H9 (cell line): ENCODE measurements around the gene SMIM23. TPM values are rescaled to one million over a fixed set of nuclear protein-coding genes. Genes with fewer than 3 reads are reported as not detected.

ENCODE experiments used
- DNase-seq: peaks from one replicate; pipeline ENCODE4 v3.0.0-alpha.2; 2017
- H2AFZ ChIP-seq: one replicate; pipeline ENCODE4 v1.6.1; 2013; ENCODE audit warnings: mild to moderate bottlenecking, low read length, control low read depth, moderate library complexity
- H2AK5ac ChIP-seq: 2 replicates; pipeline ENCODE4 v1.6.1; 2013; ENCODE audit warnings: low read length, control low read depth, mixed read lengths; ENCODE audit not compliant: insufficient read length
- H2BK120ac ChIP-seq: one replicate; pipeline ENCODE4 v1.6.1; 2013; ENCODE audit warnings: low read depth, mild to moderate bottlenecking, low read length, control low read depth, inconsistent platforms; ENCODE audit not compliant: poor library complexity, severe bottlenecking
- H2BK12ac ChIP-seq: 2 replicates; pipeline ENCODE4 v1.6.1; 2013; ENCODE audit warnings: low read length, control low read depth, mixed read lengths, low read depth; ENCODE audit not compliant: insufficient read length
- H2BK15ac ChIP-seq: 2 replicates; pipeline ENCODE4 v1.6.1; 2013; ENCODE audit warnings: low read depth, low read length, control low read depth
- H2BK20ac ChIP-seq: one replicate; pipeline ENCODE4 v1.6.1; 2013; ENCODE audit warnings: low read depth, mild to moderate bottlenecking, low read length, control low read depth, inconsistent platforms; ENCODE audit not compliant: poor library complexity, severe bottlenecking
- H2BK5ac ChIP-seq: 2 replicates; pipeline ENCODE4 v1.6.1; 2013; ENCODE audit warnings: low read length, control low read depth, mixed read lengths; ENCODE audit not compliant: insufficient read length
- H3K14ac ChIP-seq: 2 replicates; pipeline ENCODE4 v1.6.1; 2013; ENCODE audit warnings: low read length, control low read depth; ENCODE audit not compliant: insufficient read depth
- H3K18ac ChIP-seq: 2 replicates; pipeline ENCODE4 v1.6.1; 2013; ENCODE audit warnings: low read depth, mild to moderate bottlenecking, mixed read lengths, low read length, control low read depth; ENCODE audit not compliant: insufficient read length
- H3K23ac ChIP-seq: 2 replicates; pipeline ENCODE4 v1.6.1; 2013; ENCODE audit warnings: low read length, control low read depth, mixed read lengths, low read depth; ENCODE audit not compliant: insufficient read length
- H3K23me2 ChIP-seq: 2 replicates; pipeline ENCODE4 v1.6.1; 2013; ENCODE audit warnings: low read depth, mild to moderate bottlenecking, mixed read lengths, low read length, control low read depth; ENCODE audit not compliant: insufficient read length, poor library complexity, severe bottlenecking
- H3K27ac ChIP-seq: 2 replicates; pipeline ENCODE4 v1.5.1; 2013; ENCODE audit warnings: low read length, control low read depth, mixed read lengths, low read depth; ENCODE audit not compliant: insufficient read length
- H3K27me3 ChIP-seq: 2 replicates; pipeline ENCODE4 v1.6.1; 2013; ENCODE audit warnings: low read length, control low read depth, inconsistent platforms; ENCODE audit not compliant: insufficient read depth
- H3K4ac ChIP-seq: 2 replicates; pipeline ENCODE4 v1.6.1; 2013; ENCODE audit warnings: low read depth, mild to moderate bottlenecking, control low read depth, inconsistent platforms, low read length, moderate library complexity
- H3K4me1 ChIP-seq: 2 replicates; pipeline ENCODE4 v1.6.1; 2013; ENCODE audit warnings: low read length, control low read depth, inconsistent platforms; ENCODE audit not compliant: insufficient read depth
- H3K4me2 ChIP-seq: 2 replicates; pipeline ENCODE4 v1.6.1; 2013; ENCODE audit warnings: low read length, control low read depth, mixed read lengths; ENCODE audit not compliant: insufficient read length, insufficient read depth
- H3K56ac ChIP-seq: 2 replicates; pipeline ENCODE4 v1.6.1; 2013; ENCODE audit warnings: low read depth, mild to moderate bottlenecking, mixed read lengths, low read length, control low read depth; ENCODE audit not compliant: insufficient read length
- H3K79me1 ChIP-seq: 2 replicates; pipeline ENCODE4 v1.6.1; 2013; ENCODE audit warnings: low read depth, mild to moderate bottlenecking, moderate library complexity, low read length, control low read depth, inconsistent platforms; ENCODE audit not compliant: insufficient read depth, poor library complexity, severe bottlenecking
- H3K79me2 ChIP-seq: 2 replicates; pipeline ENCODE4 v1.6.1; 2013; ENCODE audit warnings: low read length, control low read depth, inconsistent platforms; ENCODE audit not compliant: insufficient read depth
- H3K9ac ChIP-seq: 2 replicates; pipeline ENCODE4 v1.6.1; 2013; ENCODE audit warnings: low read length, control low read depth, mixed read lengths; ENCODE audit not compliant: insufficient read length; ENCODE audit errors: extremely low read depth
- H3K9me3 ChIP-seq: one replicate; pipeline ENCODE4 v1.6.1; 2013; ENCODE audit warnings: low read depth, low read length, inconsistent platforms; ENCODE audit not compliant: control insufficient read depth
- H3T11ph ChIP-seq: one replicate; pipeline ENCODE4 v1.6.1; 2013; ENCODE audit warnings: mild to moderate bottlenecking, low read length, control low read depth, inconsistent platforms
- H4K20me1 ChIP-seq: one replicate; pipeline ENCODE4 v1.6.1; 2013; ENCODE audit not compliant: control insufficient read depth, insufficient read length, insufficient read depth
- H4K5ac ChIP-seq: 2 replicates; pipeline ENCODE4 v1.6.1; 2013; ENCODE audit warnings: low read depth, mild to moderate bottlenecking, mixed read lengths, low read length, control low read depth; ENCODE audit not compliant: insufficient read length
- H4K8ac ChIP-seq: replicated peaks from 2 replicates; pipeline ENCODE4 v1.6.1; 2013; ENCODE audit warnings: low read length, control low read depth, mixed read lengths, low read depth; ENCODE audit not compliant: insufficient read length
- H4K91ac ChIP-seq: 2 replicates; pipeline ENCODE4 v1.6.1; 2013; ENCODE audit warnings: low read depth, mild to moderate bottlenecking, moderate library complexity, mixed read lengths, low read length, control low read depth; ENCODE audit not compliant: insufficient read length
- H3K27ac Mint-ChIP-seq, 3 experiments: 2 replicates in 2 of 3; 3 replicates in 1 of 3; pipeline ENCODE4 v1.8.0; 2020 to 2021; ENCODE audit warnings: mixed read lengths in 3 of 3, mild to moderate bottlenecking in 1 of 3, moderate library complexity in 1 of 3
- H3K27me3 Mint-ChIP-seq: 2 replicates; pipeline ENCODE4 v1.8.0; 2021; ENCODE audit warnings: low read depth, mild to moderate bottlenecking, moderate library complexity, mixed read lengths
- H3K36me3 Mint-ChIP-seq, 3 experiments: 2 replicates in 2 of 3; 3 replicates in 1 of 3; pipeline ENCODE4 v1.8.0; 2020 to 2021; ENCODE audit warnings: low read depth in 3 of 3, mixed read lengths in 3 of 3; ENCODE audit not compliant: insufficient read depth in 1 of 3
- H3K4me1 Mint-ChIP-seq, 2 experiments: 2 replicates each; pipeline ENCODE4 v1.8.0; 2020; ENCODE audit warnings: mixed read lengths in 2 of 2
- H3K4me3 Mint-ChIP-seq, 2 experiments: 2 replicates in 1 of 2; 3 replicates in 1 of 2; pipeline ENCODE4 v1.8.0; 2020 to 2021; ENCODE audit warnings: mild to moderate bottlenecking in 2 of 2, mixed read lengths in 2 of 2, moderate library complexity in 1 of 2
- H3K9me3 Mint-ChIP-seq, 2 experiments: 2 replicates in 1 of 2; 3 replicates in 1 of 2; pipeline ENCODE4 v1.8.0; 2020; ENCODE audit warnings: mild to moderate bottlenecking in 2 of 2, mixed read lengths in 2 of 2, moderate library complexity in 1 of 2
- WGBS: extraction: QIAGEN DNeasy Blood & Tissue Kit; methylation state at CpG from one replicate; pipeline ENCODE4 v1.1.7; 2013; ENCODE audit warnings: missing lambda C conversion rate, low lambda C conversion rate, mixed read lengths; ENCODE audit not compliant: insufficient read length; ENCODE audit errors: extremely low coverage; 5-methylcytosine and 5-hydroxymethylcytosine counted together
- total RNA-seq: library from RNA; stranded (reverse); gene quantifications from 2 replicates; pipeline ENCODE4 v1.2.1, GENCODE V29; 2021
- TF ChIP-seq, protein P1 (sequence below): fragments of 200-600 bp; sonication (generic); conservative IDR thresholded peaks from 3 replicates; pipeline ENCODE4 v1.8.0; 2021; ENCODE audit warnings: antibody characterized with exemption, mild to moderate bottlenecking

The SMIM23 gene
- total RNA-seq, 1 experiment from 2014 or later = not detected

DNA sequence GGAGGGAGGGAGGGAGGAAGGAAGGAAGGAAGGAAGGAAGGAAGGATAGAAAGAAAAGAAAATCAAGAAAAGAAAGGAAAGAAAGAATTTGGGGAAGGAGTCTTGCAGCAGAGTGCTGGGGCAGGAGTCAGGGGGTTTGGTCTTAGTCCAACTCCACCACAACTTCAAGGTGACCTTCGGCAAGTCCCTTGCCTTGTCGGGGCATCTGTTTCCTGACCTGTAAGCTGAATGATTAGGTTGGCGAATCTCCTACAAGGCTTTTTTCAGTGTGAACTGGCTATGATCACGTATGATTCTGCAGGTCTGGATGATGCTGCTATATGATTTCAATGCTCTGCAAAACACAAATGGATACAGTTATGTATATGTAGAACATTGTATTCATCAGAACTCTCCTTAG is 20.1 kb downstream of the SMIM23 start:
- Histone ChIP-seq H3K14ac (no peak overlapping the region), H3K23me2 (peaks cover 5% of the 10 kb centered on the region), H2AFZ (no peak overlapping the region), H2BK12ac (no peak overlapping the region), H3K23ac (no peak overlapping the region), H4K5ac (no peak overlapping the region), H3K9me3 (no peaks in the 10 kb centered on the region), H3K27ac (no peak overlapping the region), H3T11ph (no peak overlapping the region), H3K79me1 (no peaks in the 10 kb centered on the region), H3K4me2 (no peak overlapping the region), H4K20me1 (no peaks in the 10 kb centered on the region), H4K8ac (no peak overlapping the region), H2BK15ac (no peak overlapping the region), H3K18ac (no peak overlapping the region), H3K27me3 (no peaks in the 10 kb centered on the region), H2AK5ac (no peak overlapping the region), H3K4me1 (peaks cover 9% of the 10 kb centered on the region; the same call in 1 of the 2 replicates), H2BK20ac (no peak overlapping the region), H3K4ac (no peak overlapping the region), H4K91ac (no peak overlapping the region), H2BK5ac (no peak overlapping the region), H2BK120ac (no peak overlapping the region), H3K56ac (no peak overlapping the region), H3K79me2 (no peaks in the 10 kb centered on the region), H3K9ac (no peak overlapping the region)
- no peaks in the 10 kb centered on the region; a peak in 2 of 7 replicates for H3K36me3 Mint-ChIP-seq
- H3K27ac Mint-ChIP-seq = no peak overlapping the region; a peak in 1 of 7 replicates
- H3K4me3 Mint-ChIP-seq = no peak overlapping the region
- TF ChIP-seq, protein P1, sequence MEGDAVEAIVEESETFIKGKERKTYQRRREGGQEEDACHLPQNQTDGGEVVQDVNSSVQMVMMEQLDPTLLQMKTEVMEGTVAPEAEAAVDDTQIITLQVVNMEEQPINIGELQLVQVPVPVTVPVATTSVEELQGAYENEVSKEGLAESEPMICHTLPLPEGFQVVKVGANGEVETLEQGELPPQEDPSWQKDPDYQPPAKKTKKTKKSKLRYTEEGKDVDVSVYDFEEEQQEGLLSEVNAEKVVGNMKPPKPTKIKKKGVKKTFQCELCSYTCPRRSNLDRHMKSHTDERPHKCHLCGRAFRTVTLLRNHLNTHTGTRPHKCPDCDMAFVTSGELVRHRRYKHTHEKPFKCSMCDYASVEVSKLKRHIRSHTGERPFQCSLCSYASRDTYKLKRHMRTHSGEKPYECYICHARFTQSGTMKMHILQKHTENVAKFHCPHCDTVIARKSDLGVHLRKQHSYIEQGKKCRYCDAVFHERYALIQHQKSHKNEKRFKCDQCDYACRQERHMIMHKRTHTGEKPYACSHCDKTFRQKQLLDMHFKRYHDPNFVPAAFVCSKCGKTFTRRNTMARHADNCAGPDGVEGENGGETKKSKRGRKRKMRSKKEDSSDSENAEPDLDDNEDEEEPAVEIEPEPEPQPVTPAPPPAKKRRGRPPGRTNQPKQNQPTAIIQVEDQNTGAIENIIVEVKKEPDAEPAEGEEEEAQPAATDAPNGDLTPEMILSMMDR = no peak
- H3K4me1 Mint-ChIP-seq = peaks cover 18 to 22% of the 10 kb centered on the region in 2 experiments
- no peak for DNase-seq
- WGBS = no CpG with 5 or more reads among the region's 4 CpGs
- H3K27me3 Mint-ChIP-seq = peaks cover 47% of the 10 kb centered on the region
- peaks cover 0 to under 1% of the 10 kb centered on the region in 2 experiments; a peak in 3 of 5 replicates for H3K9me3 Mint-ChIP-seq
